AG09319 (cell line): ENCODE data around the gene CFAP100.

ENCODE experiments used
- DNase-seq: peaks from one replicate; pipeline ENCODE4 v3.0.0-alpha.2; 2010; ENCODE audit warnings: low read depth; ENCODE audit errors: extremely low read depth
- TF ChIP-seq, protein P1 (sequence below): IDR thresholded peaks from 2 replicates; pipeline ENCODE4 v1.5.1; 2011; ENCODE audit warnings: low read depth, mild to moderate bottlenecking, inconsistent platforms, low read length, moderate library complexity

The CFAP100 gene

DNA sequence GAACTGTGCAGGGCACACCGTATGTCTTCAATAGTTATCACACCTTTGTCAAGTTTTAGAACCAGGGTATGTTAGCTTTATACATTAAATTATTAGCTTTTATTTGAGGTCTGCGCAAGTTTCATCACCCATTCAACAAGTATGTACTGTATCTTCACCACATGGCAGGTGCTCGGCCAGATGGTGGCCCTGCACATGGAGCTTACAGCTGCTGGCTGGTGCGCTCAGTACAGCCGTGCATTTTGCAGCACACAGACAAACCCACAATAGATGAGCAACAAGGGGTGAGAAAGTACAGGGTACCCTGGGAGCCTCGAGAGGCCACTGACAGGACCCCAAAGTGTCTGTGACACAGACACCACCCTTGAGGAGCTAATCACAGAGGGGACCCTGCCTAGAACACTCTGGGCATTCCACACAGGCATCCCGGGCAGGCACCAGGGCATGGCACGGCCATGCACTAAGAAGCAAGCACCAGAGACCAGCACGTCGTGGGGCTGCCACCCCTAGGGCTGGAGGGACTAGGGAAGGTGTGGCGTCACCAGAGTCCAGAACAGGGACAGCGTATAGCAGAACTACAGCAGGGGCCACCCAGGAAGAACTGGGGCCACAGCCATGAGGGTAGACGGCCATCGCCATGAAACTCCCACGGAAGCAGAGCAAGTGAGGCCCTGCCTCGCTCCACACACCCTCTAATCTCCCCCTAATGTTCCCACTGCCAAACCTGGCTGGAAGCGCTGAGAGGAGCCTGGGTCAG lies 53.6 kb downstream of the CFAP100 start:
- TF ChIP-seq, protein P1, sequence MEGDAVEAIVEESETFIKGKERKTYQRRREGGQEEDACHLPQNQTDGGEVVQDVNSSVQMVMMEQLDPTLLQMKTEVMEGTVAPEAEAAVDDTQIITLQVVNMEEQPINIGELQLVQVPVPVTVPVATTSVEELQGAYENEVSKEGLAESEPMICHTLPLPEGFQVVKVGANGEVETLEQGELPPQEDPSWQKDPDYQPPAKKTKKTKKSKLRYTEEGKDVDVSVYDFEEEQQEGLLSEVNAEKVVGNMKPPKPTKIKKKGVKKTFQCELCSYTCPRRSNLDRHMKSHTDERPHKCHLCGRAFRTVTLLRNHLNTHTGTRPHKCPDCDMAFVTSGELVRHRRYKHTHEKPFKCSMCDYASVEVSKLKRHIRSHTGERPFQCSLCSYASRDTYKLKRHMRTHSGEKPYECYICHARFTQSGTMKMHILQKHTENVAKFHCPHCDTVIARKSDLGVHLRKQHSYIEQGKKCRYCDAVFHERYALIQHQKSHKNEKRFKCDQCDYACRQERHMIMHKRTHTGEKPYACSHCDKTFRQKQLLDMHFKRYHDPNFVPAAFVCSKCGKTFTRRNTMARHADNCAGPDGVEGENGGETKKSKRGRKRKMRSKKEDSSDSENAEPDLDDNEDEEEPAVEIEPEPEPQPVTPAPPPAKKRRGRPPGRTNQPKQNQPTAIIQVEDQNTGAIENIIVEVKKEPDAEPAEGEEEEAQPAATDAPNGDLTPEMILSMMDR = no peak
- DNase-seq = no peak

DNA sequence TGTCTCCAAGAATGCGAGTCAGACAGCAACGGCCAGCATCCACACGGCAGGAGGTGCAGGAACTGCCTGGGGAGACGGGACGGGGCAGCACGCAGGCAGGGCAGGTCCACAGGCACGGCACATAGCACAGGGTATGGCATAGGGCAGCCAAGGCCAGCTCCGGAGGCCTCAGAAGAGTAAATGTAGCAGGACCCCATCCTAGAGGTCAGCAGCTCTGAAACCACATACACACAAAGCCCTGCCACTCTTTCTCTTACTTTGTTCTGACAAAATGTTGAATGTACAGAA lies 54.1 kb downstream of the CFAP100 start:
- TF ChIP-seq, protein P1 = no peak
- DNase-seq = no peak

DNA sequence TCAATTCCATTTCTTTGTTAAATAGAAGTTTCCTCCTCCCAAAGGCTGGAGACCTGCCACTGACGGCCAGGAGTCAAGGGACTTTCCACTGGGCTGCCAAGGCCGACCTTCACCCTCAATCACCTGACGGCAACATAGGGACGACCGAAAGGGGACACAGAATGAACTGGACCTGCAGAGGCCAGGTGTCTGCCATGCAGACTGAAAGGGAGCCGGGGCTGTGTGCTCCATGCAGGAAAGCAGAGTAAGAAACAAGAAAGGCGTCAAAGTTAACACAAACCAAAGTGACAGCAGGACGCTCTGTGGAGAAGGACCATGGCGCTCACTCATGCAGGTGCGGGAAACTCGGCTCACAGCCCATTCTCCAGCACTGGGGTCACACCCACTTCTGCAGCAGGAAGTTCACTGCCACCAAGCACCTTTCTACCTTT lies 54.9 kb downstream of the CFAP100 start:
- TF ChIP-seq, protein P1 = no peak
- no peak for DNase-seq

DNA sequence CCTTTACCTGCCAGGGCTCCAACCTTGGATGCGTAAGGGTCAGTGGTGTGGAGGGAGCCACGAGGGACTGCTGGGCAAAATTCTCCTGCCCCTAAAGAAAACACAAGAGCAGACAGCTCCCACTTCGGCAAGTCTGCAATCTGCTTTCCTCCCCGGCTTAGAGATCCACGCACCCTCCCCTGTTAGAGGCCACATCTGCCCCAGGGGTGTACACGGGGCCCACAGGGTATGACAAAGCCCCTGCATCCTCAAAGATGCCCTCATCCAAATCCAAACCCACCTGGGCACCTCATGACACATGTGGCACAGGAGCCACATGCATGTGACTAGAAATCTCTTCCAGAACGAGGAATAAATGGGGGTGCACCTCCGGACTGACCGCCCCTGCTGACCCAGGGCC lies 55.5 kb downstream of the CFAP100 start:
- TF ChIP-seq, protein P1 = no peak
- DNase-seq = no peak

DNA sequence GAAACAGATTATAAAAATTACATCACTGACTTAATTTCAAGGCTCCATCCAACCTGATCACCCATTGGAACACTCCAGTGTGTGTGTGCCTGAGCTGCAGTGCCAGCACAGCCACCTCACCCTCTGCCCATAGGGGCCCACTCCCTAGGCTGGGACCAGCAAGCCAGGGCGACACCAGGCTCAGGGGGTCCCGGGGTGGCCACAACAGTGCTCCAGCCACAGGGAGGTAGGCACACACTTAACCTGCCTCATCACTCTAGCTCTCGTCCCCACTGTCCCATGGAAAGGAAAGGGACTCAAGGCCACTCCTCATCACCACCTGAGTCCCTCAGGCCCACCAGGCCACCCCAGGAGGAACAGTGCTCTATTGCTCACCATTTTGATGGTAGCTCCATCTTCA lies 56.0 kb downstream of the CFAP100 start:
- no peak for DNase-seq
- TF ChIP-seq, protein P1 = no peak

DNA sequence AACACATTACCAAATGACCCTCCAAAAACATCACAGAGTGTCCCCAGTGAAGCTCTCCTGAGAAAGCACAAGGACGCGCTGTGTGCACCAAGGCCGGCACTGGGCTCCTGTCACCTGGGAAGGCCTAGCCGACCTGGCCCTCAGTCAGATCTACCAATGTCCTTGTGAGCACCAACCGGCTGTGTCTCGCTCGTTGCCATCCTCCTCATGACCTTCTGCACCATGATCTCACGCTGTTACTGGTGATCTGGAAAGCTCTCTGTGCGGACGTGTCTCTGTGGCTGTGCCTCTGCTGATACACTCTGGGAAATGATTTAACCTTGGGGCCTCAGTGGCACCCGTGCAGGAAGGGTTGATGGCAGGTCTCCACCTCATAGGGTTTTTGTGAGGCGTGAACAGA lies 56.8 kb downstream of the CFAP100 start:
- DNase-seq = no peak
- TF ChIP-seq, protein P1 = no peak

DNA sequence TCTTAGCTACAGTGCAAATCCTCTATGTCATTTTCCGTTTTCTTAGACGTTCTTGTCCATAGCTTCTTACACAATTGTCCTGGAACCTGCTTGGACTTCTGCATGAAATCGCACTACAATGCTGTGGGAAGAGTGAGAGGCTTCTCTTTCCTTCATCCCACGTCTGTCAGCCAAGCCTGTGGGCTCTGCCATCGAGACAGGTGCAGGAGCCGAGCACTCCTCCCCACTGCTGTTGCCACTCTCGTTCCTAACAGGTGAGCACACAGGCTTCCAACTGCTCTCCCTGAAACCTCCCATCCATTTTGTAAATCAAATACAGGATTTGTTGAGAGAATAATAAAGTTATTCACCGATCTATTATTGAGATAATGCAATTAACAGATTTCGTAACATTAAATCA lies 57.5 kb downstream of the CFAP100 start:
- TF ChIP-seq, protein P1 = no peak
- DNase-seq = no peak
